T-helper 1 cell treated with Interleukin-12 subunit alpha and Interleukin-12 subunit beta and Interleukin-4 antibody, amounts not matched to agents 30 μg/mL and 1 μg/mL, for 36 hours (primary cell): ENCODE data around the gene TXNDC15.

Experiments used
- H3K27ac Mint-ChIP-seq: one replicate; pipeline ENCODE4 v1.8.0; 2021; ENCODE audit warnings: mild to moderate bottlenecking, mixed read lengths
- H3K27me3 Mint-ChIP-seq: one replicate; pipeline ENCODE4 v1.8.0; 2021; ENCODE audit warnings: low read depth, mixed read lengths
- H3K36me3 Mint-ChIP-seq: one replicate; pipeline ENCODE4 v1.8.0; 2021; ENCODE audit warnings: low read depth, mixed read lengths
- H3K4me1 Mint-ChIP-seq: one replicate; pipeline ENCODE4 v1.8.0; 2021; ENCODE audit warnings: low read depth, mixed read lengths
- H3K4me3 Mint-ChIP-seq: one replicate; pipeline ENCODE4 v1.8.0; 2021; ENCODE audit warnings: mild to moderate bottlenecking, moderate library complexity, mixed read lengths
- H3K9me3 Mint-ChIP-seq: one replicate; pipeline ENCODE4 v1.8.0; 2021; ENCODE audit warnings: mixed read lengths

Gene TXNDC15

GRCh38 chr5:134920848-134921575 is 46.8 kb downstream of the TXNDC15 start:
- Mint-ChIP-seq H3K36me3 (peaks cover 28% of the 10 kb centered on the region), H3K4me3 (no peak overlapping the region), H3K4me1 (peaks cover 13% of the 10 kb centered on the region), H3K9me3 (no peaks in the 10 kb centered on the region), H3K27me3 (no peaks in the 10 kb centered on the region), H3K27ac (peak overlapping the region; percentile 43)

DNA sequence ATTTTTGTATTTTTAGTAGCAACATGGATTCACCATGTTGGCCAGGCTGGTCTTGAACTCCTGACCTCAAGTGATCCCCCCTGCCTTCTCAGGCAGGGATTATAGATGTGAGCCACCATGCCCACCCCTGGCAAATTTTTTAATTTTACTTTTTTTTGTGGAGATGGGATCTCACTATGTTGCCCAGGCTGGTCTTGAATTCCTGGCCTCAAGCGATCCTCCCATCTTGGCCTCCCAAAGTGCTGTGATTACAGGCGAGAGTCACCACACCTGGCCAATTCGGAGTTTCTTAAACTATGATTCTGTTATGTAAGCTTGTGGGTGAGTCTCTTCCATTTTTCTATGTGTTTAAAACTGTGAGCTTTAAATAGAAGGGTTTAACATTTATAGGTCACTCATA is 58.3 kb downstream of the TXNDC15 start:
- Mint-ChIP-seq H3K9me3 (no peaks in the 10 kb centered on the region), H3K27ac (no peak overlapping the region), H3K4me1 (no peaks in the 10 kb centered on the region), H3K36me3 (peaks cover 11% of the 10 kb centered on the region), H3K27me3 (no peaks in the 10 kb centered on the region), H3K4me3 (no peak overlapping the region)

GRCh38 chr5:134934202-134934601 is 60.0 kb downstream of the TXNDC15 start:
- Mint-ChIP-seq H3K9me3 (no peaks in the 10 kb centered on the region), H3K36me3 (peaks cover 15% of the 10 kb centered on the region), H3K27ac (no peak overlapping the region), H3K4me1 (no peaks in the 10 kb centered on the region), H3K4me3 (no peak overlapping the region), H3K27me3 (no peaks in the 10 kb centered on the region)

DNA sequence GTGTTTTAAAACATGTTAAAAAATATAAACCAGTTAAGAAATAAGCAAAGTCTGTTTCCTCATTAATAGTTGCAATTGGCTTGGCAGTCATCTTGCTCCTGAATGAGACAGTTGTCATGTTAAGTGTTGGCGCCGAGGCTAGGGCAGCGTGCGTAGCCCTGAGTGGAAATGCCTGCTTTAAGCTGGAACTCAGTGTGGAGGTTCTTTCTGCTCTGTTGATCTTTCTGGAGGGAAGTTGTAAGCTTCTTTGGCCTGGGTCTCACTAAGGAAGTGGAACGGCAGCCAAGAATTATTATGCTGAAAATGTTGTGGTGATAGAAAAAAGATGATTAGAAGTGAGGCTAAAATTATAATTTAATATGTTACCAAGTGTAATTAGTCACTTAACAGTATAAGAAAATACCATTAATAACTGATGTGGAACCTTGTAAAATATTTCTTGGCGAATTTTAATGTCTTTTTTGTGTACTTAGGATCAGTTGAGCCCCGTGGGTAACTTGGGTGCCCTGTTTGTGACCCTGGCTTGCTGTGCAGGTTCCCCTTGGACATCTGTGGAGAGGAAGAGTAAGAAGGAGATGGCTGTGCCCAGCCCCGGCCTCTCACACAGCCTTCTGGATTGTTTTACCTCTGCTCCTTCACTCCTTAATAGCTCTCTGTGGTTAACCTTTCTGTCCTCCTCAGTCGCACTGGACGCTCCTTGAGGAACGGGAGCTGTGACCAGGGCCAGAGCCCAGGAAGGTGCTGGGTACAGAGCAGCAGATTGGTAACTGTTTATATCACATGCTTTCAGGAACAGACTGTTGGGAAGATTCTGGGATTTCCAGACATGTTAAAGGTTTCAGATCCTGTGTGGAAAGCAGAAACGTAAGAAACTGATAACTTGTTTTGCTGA is 61.8 kb downstream of the TXNDC15 start:
- H3K27ac Mint-ChIP-seq, result no peak overlapping the region
- no peaks in the 10 kb centered on the region for H3K4me1 Mint-ChIP-seq
- H3K9me3 Mint-ChIP-seq, result no peaks in the 10 kb centered on the region
- H3K4me3 Mint-ChIP-seq, result no peak overlapping the region
- no peaks in the 10 kb centered on the region for H3K27me3 Mint-ChIP-seq
- H3K36me3 Mint-ChIP-seq, result peaks cover 13% of the 10 kb centered on the region

DNA sequence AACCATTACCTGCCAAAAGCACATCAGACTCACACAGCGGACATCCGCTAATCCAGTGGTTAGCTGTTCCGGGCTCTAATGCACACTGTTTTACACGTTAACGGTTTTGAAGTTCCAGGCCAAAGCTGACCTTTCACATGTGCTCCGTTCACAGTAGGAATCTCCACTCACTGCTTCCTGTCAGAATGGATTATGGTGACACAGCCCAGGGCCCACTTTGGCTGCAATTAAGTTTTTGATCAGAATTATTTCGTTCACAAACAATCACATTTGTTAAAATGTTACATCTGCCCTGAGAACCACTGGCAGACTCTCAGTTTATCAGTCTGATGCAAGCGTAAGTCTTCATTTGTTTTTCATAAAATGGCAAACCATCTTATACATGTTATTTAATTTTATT is 63.4 kb downstream of the TXNDC15 start:
- H3K9me3 Mint-ChIP-seq, result no peaks in the 10 kb centered on the region
- H3K4me3 Mint-ChIP-seq, result no peak overlapping the region
- H3K36me3 Mint-ChIP-seq, result peaks cover 14% of the 10 kb centered on the region
- no peaks in the 10 kb centered on the region for H3K27me3 Mint-ChIP-seq
- no peak overlapping the region for H3K27ac Mint-ChIP-seq
- no peaks in the 10 kb centered on the region for H3K4me1 Mint-ChIP-seq

DNA sequence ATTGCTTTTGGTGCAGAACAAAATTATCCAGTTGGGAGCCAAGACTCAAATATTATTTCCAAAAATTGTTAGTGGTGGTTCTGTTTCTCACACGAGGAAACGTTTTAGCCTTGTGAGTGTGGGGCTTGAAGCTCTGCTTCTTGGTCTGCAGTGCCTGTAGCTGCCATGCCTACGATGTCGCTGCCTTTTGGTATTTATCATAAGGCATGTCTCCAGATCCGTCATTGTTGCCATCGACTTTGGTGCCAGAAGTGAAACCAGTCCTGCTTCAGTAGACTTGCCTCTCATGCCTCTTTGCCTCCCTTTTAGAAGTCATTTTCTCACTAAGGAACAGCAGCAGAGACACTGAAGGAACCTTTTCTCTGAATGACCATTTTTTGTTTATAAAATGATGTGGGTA is 63.9 kb downstream of the TXNDC15 start:
- Mint-ChIP-seq H3K27ac (no peak overlapping the region), H3K36me3 (peaks cover 14% of the 10 kb centered on the region), H3K27me3 (no peaks in the 10 kb centered on the region), H3K4me3 (no peak overlapping the region), H3K4me1 (no peaks in the 10 kb centered on the region), H3K9me3 (no peaks in the 10 kb centered on the region)

DNA sequence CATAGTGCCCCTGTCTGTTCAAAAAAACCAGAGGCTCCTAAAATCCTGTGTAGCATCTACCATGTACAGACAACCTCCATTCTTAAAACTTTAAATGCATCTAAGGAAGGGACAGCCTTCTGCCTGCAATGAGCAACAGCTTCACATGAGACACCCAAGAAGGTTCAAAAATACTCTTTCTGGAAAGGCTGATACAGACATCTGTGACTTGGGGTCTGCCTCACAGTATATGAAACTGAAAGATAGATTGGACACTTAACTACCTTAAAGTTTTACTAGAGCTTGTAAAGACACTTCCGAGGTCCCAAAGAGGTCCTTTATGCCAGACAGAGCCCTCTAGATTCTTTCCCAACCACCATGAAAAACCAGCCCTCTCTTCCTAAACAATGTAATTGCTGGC is 65.3 kb downstream of the TXNDC15 start:
- peaks cover 12% of the 10 kb centered on the region for H3K36me3 Mint-ChIP-seq
- H3K9me3 Mint-ChIP-seq, result no peaks in the 10 kb centered on the region
- no peaks in the 10 kb centered on the region for H3K4me1 Mint-ChIP-seq
- H3K27me3 Mint-ChIP-seq, result no peaks in the 10 kb centered on the region
- H3K27ac Mint-ChIP-seq, result no peak overlapping the region
- H3K4me3 Mint-ChIP-seq, result no peak overlapping the region

- no peak overlapping the region for H3K27ac Mint-ChIP-seq
- H3K36me3 Mint-ChIP-seq, result peaks cover 5% of the 10 kb centered on the region
- H3K9me3 Mint-ChIP-seq, result no peaks in the 10 kb centered on the region
- H3K4me1 Mint-ChIP-seq, result no peaks in the 10 kb centered on the region
- no peaks in the 10 kb centered on the region for H3K27me3 Mint-ChIP-seq
- no peak overlapping the region for H3K4me3 Mint-ChIP-seq
Measured at GRCh38 chr5:134943547-134943946, 69.4 kb downstream of the TXNDC15 start.

- Mint-ChIP-seq H3K36me3 (peaks cover 5% of the 10 kb centered on the region), H3K27me3 (no peaks in the 10 kb centered on the region), H3K4me1 (no peaks in the 10 kb centered on the region), H3K9me3 (no peaks in the 10 kb centered on the region), H3K27ac (no peak overlapping the region), H3K4me3 (no peak overlapping the region)
Measured at GRCh38 chr5:134944630-134945029, 70.5 kb downstream of the TXNDC15 start.

DNA sequence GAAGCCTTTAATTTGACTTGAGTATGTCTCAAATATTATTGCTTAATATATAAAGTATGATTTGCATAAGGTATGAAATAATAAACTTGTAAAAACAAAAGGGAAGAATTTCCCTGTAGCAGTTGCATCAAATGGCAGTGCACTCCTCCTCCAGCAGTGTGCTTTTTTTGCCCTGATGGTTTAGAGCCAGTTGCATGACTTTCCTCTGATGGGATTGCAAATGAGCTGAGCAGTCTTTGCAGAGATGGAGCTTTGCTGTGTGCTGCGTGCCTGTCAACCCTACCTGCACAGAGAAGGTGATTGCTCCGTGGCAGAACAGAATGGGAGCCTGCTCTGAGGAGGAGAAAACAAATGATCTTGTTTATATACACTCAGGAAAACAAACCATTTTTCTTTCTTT is 70.9 kb downstream of the TXNDC15 start:
- H3K36me3 Mint-ChIP-seq, result peaks cover 5% of the 10 kb centered on the region
- H3K4me1 Mint-ChIP-seq, result no peaks in the 10 kb centered on the region
- no peak overlapping the region for H3K4me3 Mint-ChIP-seq
- H3K9me3 Mint-ChIP-seq, result no peaks in the 10 kb centered on the region
- H3K27ac Mint-ChIP-seq, result no peak overlapping the region
- no peaks in the 10 kb centered on the region for H3K27me3 Mint-ChIP-seq

DNA sequence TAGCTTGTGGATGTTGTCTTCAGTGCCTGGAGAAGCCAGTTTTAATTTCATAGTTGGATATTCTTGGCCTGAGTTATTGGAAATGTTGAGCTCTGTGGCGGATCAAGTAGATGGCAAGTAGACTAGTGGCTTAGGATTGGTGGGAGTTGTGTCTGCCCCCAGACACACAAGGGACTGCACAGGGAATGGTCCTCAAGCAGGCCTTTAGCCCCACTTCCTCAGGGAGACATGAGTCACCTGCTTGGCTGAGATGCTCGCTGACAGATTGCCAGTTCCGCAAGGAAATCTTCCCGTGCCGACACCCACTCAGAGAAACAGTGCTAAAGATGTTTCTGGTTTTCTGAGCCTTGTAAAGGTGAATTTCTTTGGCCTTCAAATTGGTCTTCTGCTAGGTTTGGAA is 74.7 kb downstream of the TXNDC15 start:
- Mint-ChIP-seq H3K27ac (no peak overlapping the region), H3K4me3 (no peak overlapping the region), H3K4me1 (no peaks in the 10 kb centered on the region), H3K27me3 (no peaks in the 10 kb centered on the region), H3K9me3 (peaks cover 1% of the 10 kb centered on the region), H3K36me3 (peaks cover 2% of the 10 kb centered on the region)

- H3K9me3 Mint-ChIP-seq, result peaks cover 5% of the 10 kb centered on the region
- H3K27ac Mint-ChIP-seq, result no peak overlapping the region
- no peaks in the 10 kb centered on the region for H3K27me3 Mint-ChIP-seq
- H3K4me3 Mint-ChIP-seq, result no peak overlapping the region
- no peaks in the 10 kb centered on the region for H3K4me1 Mint-ChIP-seq
- H3K36me3 Mint-ChIP-seq, result peaks cover 4% of the 10 kb centered on the region
Measured at GRCh38 chr5:134949316-134949715, 75.1 kb downstream of the TXNDC15 start.
